SK-N-SH (cell line): ENCODE results near the gene GNG13. TPM values are rescaled to one million over a fixed set of nuclear protein-coding genes. Genes with fewer than 3 reads are reported as not detected.

Source experiments
- CTCF ChIA-PET: fragments of 300-600, 350-600 bp; formaldehyde crosslinking; extraction: SDS; loops from one replicate; lab custom pipeline; 2021; lab: Yijun Ruan, JAX
- POLR2A ChIA-PET: fragments of 350-600 bp; sonication (Branson Sonifier 250); formaldehyde crosslinking; extraction: SDS; loops from one replicate; lab custom pipeline; 2020; ENCODE audit warnings: antibody characterized with exemption, inconsistent platforms; lab: Yijun Ruan, JAX
- DNase-seq: peaks from one replicate; pipeline ENCODE4 v3.0.0; 2012
- H2AFZ ChIP-seq: fragments of 200-600 bp; sonication (generic); 2 replicates; pipeline ENCODE4 v1.8.1; 2016; ENCODE audit warnings: antibody characterized with exemption, mild to moderate bottlenecking, low read depth
- H3F3A ChIP-seq: fragments of 200-600 bp; sonication (generic); replicated peaks from 2 replicates; pipeline ENCODE3; 2016; ENCODE audit warnings: antibody characterized with exemption, mild to moderate bottlenecking; ENCODE audit not compliant: insufficient read depth
- H3K27ac ChIP-seq, 2 experiments: fragments of 200-500 bp in 1 of 2; fragments of 200-600 bp in 1 of 2; sonication (Bioruptor generic) in 1 of 2; sonication (generic), shearing (Covaris generic) in 1 of 2; 2 replicates each; pipeline versions ENCODE4 v1.5.1 to v1.6.1; 2014 to 2016; ENCODE audit warnings: low read depth in 2 of 2, inconsistent platforms in 1 of 2, low read length in 1 of 2, mild to moderate bottlenecking in 1 of 2, mixed read lengths in 1 of 2
- H3K27me3 ChIP-seq: fragments of 200-600 bp; sonication (generic), shearing (Covaris generic); 2 replicates; pipeline ENCODE4 v1.6.1; 2016; ENCODE audit warnings: mixed run types; ENCODE audit not compliant: insufficient read depth
- H3K36me3 ChIP-seq, 2 experiments: fragments of 200-500 bp in 1 of 2; fragments of 200-600 bp in 1 of 2; sonication (Bioruptor generic) in 1 of 2; sonication (generic) in 1 of 2; replicated peaks in 1 of 2; 2 replicates each; pipeline versions ENCODE3 to v1.5.1; 2014 to 2016; ENCODE audit warnings: low read length in 1 of 2, mild to moderate bottlenecking in 1 of 2; ENCODE audit not compliant: insufficient read depth in 2 of 2, control insufficient read depth in 1 of 2
- H3K4me1 ChIP-seq, 2 experiments: fragments of 200-500 bp in 1 of 2; fragments of 200-600 bp in 1 of 2; sonication (Bioruptor generic) in 1 of 2; sonication (generic), shearing (Covaris generic) in 1 of 2; 2 replicates each; pipeline versions ENCODE4 v1.5.1 to v1.6.1; 2014 to 2016; ENCODE audit warnings: low read depth in 1 of 2, low read length in 1 of 2, mixed run types in 1 of 2; ENCODE audit not compliant: insufficient read depth in 2 of 2, control insufficient read depth in 1 of 2
- H3K4me2 ChIP-seq: fragments of 200-600 bp; sonication (generic), shearing (Covaris generic); 2 replicates; pipeline ENCODE4 v1.6.1; 2017; ENCODE audit warnings: mixed run types
- H3K4me3 ChIP-seq, 2 experiments: fragments of 200-500 bp in 1 of 2; fragments of 200-600 bp in 1 of 2; sonication (Bioruptor generic) in 1 of 2; sonication (generic), shearing (Covaris generic) in 1 of 2; 2 replicates each; pipeline versions ENCODE4 v1.5.1 to v1.8.1; 2014 to 2016; ENCODE audit warnings: low read depth in 2 of 2, inconsistent platforms in 1 of 2, low read length in 1 of 2, mild to moderate bottlenecking in 1 of 2, mixed read lengths in 1 of 2, moderate library complexity in 1 of 2
- H3K79me2 ChIP-seq: fragments of 200-600 bp; sonication (generic); 2 replicates; pipeline ENCODE4 v1.8.1; 2017; ENCODE audit warnings: mild to moderate bottlenecking; ENCODE audit not compliant: insufficient read depth
- H3K9ac ChIP-seq: fragments of 200-600 bp; sonication (generic); 2 replicates; pipeline ENCODE4 v1.6.1; 2017; ENCODE audit warnings: mixed run types
- H3K9me2 ChIP-seq: fragments of 200-600 bp; sonication (generic); 2 replicates; pipeline ENCODE4 v1.6.1; 2017; ENCODE audit warnings: mixed run types
- H3K9me3 ChIP-seq: fragments of 200-600 bp; sonication (generic); 2 replicates; pipeline ENCODE4 v1.6.1; 2017; ENCODE audit warnings: mixed run types, mild to moderate bottlenecking, moderate library complexity
- H4K20me1 ChIP-seq: fragments of 200-600 bp; sonication (generic); 2 replicates; pipeline ENCODE4 v1.6.1; 2017; ENCODE audit warnings: mild to moderate bottlenecking, mixed run types; ENCODE audit not compliant: insufficient read depth
- CHD2 ChIP-seq: fragments of 150-350 bp; IDR thresholded peaks from 2 replicates; pipeline ENCODE4 v1.6.1; 2018; ENCODE audit warnings: low read length; ENCODE audit not compliant: partially characterized antibody
- ELF1 ChIP-seq: IDR thresholded peaks from 2 replicates; pipeline ENCODE4 v1.4.0; 2012
- FOXJ3 ChIP-seq: sonication (generic); formaldehyde crosslinking; IDR thresholded peaks from 2 replicates; pipeline ENCODE4 v1.5.1; 2020; ENCODE audit warnings: mild to moderate bottlenecking, missing genetic modification reagents
- IRF3 ChIP-seq: fragments of 150-350 bp; IDR thresholded peaks from 2 replicates; pipeline ENCODE4 v1.6.1; 2016; ENCODE audit warnings: mild to moderate bottlenecking, low read depth, low read length
- JUND ChIP-seq: IDR thresholded peaks from 2 replicates; pipeline ENCODE4 v1.4.0; 2012
- MXI1 ChIP-seq: IDR thresholded peaks from 2 replicates; pipeline ENCODE4 v1.6.1; 2012; ENCODE audit warnings: mild to moderate bottlenecking, low read depth, low read length, improper control_type of control experiment
- NRF1 ChIP-seq: IDR thresholded peaks from 2 replicates; pipeline ENCODE4 v1.6.1; 2012; ENCODE audit warnings: low read depth, mild to moderate bottlenecking, low read length
- RAD21 ChIP-seq: IDR thresholded peaks from 2 replicates; pipeline ENCODE4 v1.6.1; 2012; ENCODE audit warnings: mild to moderate bottlenecking, low read length
- SMC3 ChIP-seq: IDR thresholded peaks from 2 replicates; pipeline ENCODE4 v1.6.1; 2012; ENCODE audit warnings: low read depth, low read length, improper control_type of control experiment
- TAF1 ChIP-seq: IDR thresholded peaks from 2 replicates; pipeline ENCODE4 v1.6.1; 2012; ENCODE audit warnings: low read depth, mild to moderate bottlenecking, low read length, moderate library complexity, borderline replicate concordance
- TEAD4 ChIP-seq: IDR thresholded peaks from 2 replicates; pipeline ENCODE4 v1.4.0; 2012; ENCODE audit warnings: mild to moderate bottlenecking, borderline replicate concordance; ENCODE audit not compliant: insufficient read depth
- USF2 ChIP-seq: fragments of 150-350 bp; IDR thresholded peaks from 2 replicates; pipeline ENCODE4 v1.6.1; 2017; ENCODE audit warnings: antibody characterized with exemption, low read length, low read depth, borderline replicate concordance
- WGBS: methylation state at CpG from one replicate; pipeline ENCODE4 v1.1.6; 2017; ENCODE audit warnings: low lambda C conversion rate; 5-methylcytosine and 5-hydroxymethylcytosine counted together
- polyA plus RNA-seq, 3 experiments: library from polyadenylated mRNA; depleted of rRNA; stranded (reverse); fragments of >200 nt; gene quantifications; 2 replicates each; pipeline ENCODE4 v1.2.3, GENCODE V29; 2012

The GNG13 gene
- polyA plus RNA-seq, 1 of the 3 experiments (the other 2 are of a cell fraction): not detected

DNA sequence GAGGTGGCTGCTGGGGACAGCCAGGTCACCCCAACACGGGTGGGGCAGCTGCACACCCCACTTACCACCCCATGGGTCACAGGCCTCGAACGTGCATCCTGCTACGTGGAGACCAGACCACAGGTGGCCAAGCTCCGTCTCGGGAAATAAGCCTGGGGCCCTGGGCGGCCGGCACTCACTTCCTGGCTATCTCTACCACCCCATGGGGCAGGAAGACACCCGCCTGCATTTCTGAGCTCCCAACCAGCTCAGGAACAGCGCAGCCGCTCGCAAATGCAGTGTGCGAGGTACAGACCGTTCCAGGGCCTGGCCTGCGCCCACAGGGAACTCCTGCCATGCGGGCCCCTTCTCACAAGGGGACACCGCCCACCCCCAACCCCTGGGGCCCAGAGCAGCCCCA is 4.9 kb upstream of the GNG13 start:
- POLR2A ChIA-PET: no interaction called here
- no peak for DNase-seq

GRCh38 chr16:804193-805048 is 3.9 kb upstream of the GNG13 start:
- POLR2A ChIA-PET: no interaction called here
- WGBS: 49% methylated on average over 23 of the region's 33 CpGs
- H2AFZ ChIP-seq: no peak overlapping the region
- H3K27ac ChIP-seq: no peak overlapping the region
- peaks cover 24% of the 10 kb centered on the region; the same call in 1 of the 2 replicates for H3K27me3 ChIP-seq
- H3K79me2 ChIP-seq: peaks cover 4% of the 10 kb centered on the region
- H4K20me1 ChIP-seq: no peaks in the 10 kb centered on the region
- H3K36me3 ChIP-seq: no peaks in the 10 kb centered on the region
- H3K9me3 ChIP-seq: no peaks in the 10 kb centered on the region
- CTCF ChIA-PET: interaction anchor here (0.7 to 1.2 kb wide), 3 partner anchors 58 to 299 kb away, joined by 3 read pairs; no protein-coding TSS in a partner anchor
- DNase-seq: no peak
- TF ChIP-seq ELF1 (no peak), TEAD4 (no peak), MXI1 (no peak), FOXJ3 (CRISPR knock-in tag) (no peak), IRF3 (no peak), JUND (no peak), RAD21 (no peak)
- TF ChIP-seq, all 33 proteins: peak for 0
- Histone ChIP-seq H3K4me2 (no peak overlapping the region), H3K4me3 (no peak overlapping the region), H3K9ac (no peak overlapping the region), H3K4me1 (peaks cover 0 to 24% of the 10 kb centered on the region in 2 experiments; a peak in 1 of 4 replicates), H3F3A (no peaks in the 10 kb centered on the region), H3K9me2 (no peaks in the 10 kb centered on the region)

More for the DNA sequence above, 4.9 kb upstream of the GNG13 start:
- Histone ChIP-seq H3K4me3 (no peak overlapping the region), H3K79me2 (peaks cover 4% of the 10 kb centered on the region), H3K36me3 (no peaks in the 10 kb centered on the region), H3K4me1 (peaks cover 0 to 19% of the 10 kb centered on the region in 2 experiments; a peak in 1 of 4 replicates), H3K9me2 (no peaks in the 10 kb centered on the region), H3K4me2 (no peak overlapping the region), H4K20me1 (no peaks in the 10 kb centered on the region), H3K27ac (no peak overlapping the region), H2AFZ (no peak overlapping the region), H3K9me3 (no peaks in the 10 kb centered on the region), H3K9ac (no peak overlapping the region), H3F3A (no peaks in the 10 kb centered on the region), H3K27me3 (peaks cover 17% of the 10 kb centered on the region; the same call in 1 of the 2 replicates)
- CTCF ChIA-PET: no interaction called here
- TF ChIP-seq SMC3: no peak
- no peak for TF ChIP-seq CHD2
- TF ChIP-seq USF2: no peak
- no peak for TF ChIP-seq MXI1
- no peak for TF ChIP-seq ELF1
- no peak for TF ChIP-seq TAF1
- TF ChIP-seq NRF1: no peak
- WGBS: 80% methylated on average over 1 of the region's 17 CpGs
